Measurements from ENCODE around the gene ADAM19. TPM values are rescaled to one million over a fixed set of nuclear protein-coding genes. Genes with fewer than 3 reads are reported as not detected.
A peak's percentile ranks its signal among the peaks of the same experiment; 100 is the strongest.

ADAM19 gene
- total RNA-seq, 2 donors from 2014 or later: 130 to 140 TPM

GRCh38 chr5:157549954-157550549 lies 25.5 kb downstream of the ADAM19 start:
- H3K9me3 ChIP-seq (ENCODE audit: control insufficient read depth, low read length, poor library complexity, severe bottlenecking): no peaks in the 10 kb centered on the region
- no peak for DNase-seq
- Mint-ChIP-seq H3K36me3 (ENCODE audit: low read depth) (peaks cover 18% of the 10 kb centered on the region), H3K27me3 (no peaks in the 10 kb centered on the region), H3K4me3 (peak overlapping the region; percentile 85), H3K4me1 (peaks cover 71% of the 10 kb centered on the region), H3K27ac (peak overlapping the region; percentile 98)
- no peak for ATAC-seq

GRCh38 chr5:157549283-157549629 lies 26.3 kb downstream of the ADAM19 start:
- no peaks in the 10 kb centered on the region for H3K27me3 Mint-ChIP-seq
- peaks cover 71% of the 10 kb centered on the region for H3K4me1 Mint-ChIP-seq
- no peaks in the 10 kb centered on the region for H3K9me3 ChIP-seq (ENCODE audit: control insufficient read depth, low read length, poor library complexity, severe bottlenecking)
- H3K36me3 Mint-ChIP-seq (ENCODE audit: low read depth): peaks cover 18% of the 10 kb centered on the region
- DNase-seq: no peak
- H3K4me3 Mint-ChIP-seq: peak overlapping the region; percentile 85
- peak overlapping the region; percentile 98 for H3K27ac Mint-ChIP-seq
- ATAC-seq: no peak

- no peaks in the 10 kb centered on the region for H3K27me3 Mint-ChIP-seq
- ATAC-seq (no peak), DNase-seq (no peak)
- H3K27ac Mint-ChIP-seq: peak overlapping the region; percentile 98
- peaks cover 18% of the 10 kb centered on the region for H3K36me3 Mint-ChIP-seq (ENCODE audit: low read depth)
- H3K4me1 Mint-ChIP-seq: peaks cover 72% of the 10 kb centered on the region
- no peaks in the 10 kb centered on the region for H3K9me3 ChIP-seq (ENCODE audit: control insufficient read depth, low read length, poor library complexity, severe bottlenecking)
- peak overlapping the region; percentile 85 for H3K4me3 Mint-ChIP-seq
Observed at GRCh38 chr5:157548513-157549282, 26.9 kb downstream of the ADAM19 start.

GRCh38 chr5:157547941-157548512 lies 27.5 kb downstream of the ADAM19 start:
- peak overlapping the region; percentile 98 for H3K27ac Mint-ChIP-seq
- peak overlapping the region; percentile 85 for H3K4me3 Mint-ChIP-seq
- H3K27me3 Mint-ChIP-seq: no peaks in the 10 kb centered on the region
- peaks cover 79% of the 10 kb centered on the region for H3K4me1 Mint-ChIP-seq
- H3K9me3 ChIP-seq (ENCODE audit: control insufficient read depth, low read length, poor library complexity, severe bottlenecking): no peaks in the 10 kb centered on the region
- ATAC-seq (no peak), DNase-seq (no peak)
- H3K36me3 Mint-ChIP-seq (ENCODE audit: low read depth): peaks cover 18% of the 10 kb centered on the region

- peak overlapping the region; percentile 90 for H3K4me3 Mint-ChIP-seq
- H3K27ac Mint-ChIP-seq: peak overlapping the region; percentile 98
Observed at GRCh38 chr5:157546456-157547100, 29.0 kb downstream of the ADAM19 start.

GRCh38 chr5:157545610-157546310 lies 29.8 kb downstream of the ADAM19 start:
- Mint-ChIP-seq H3K36me3 (ENCODE audit: low read depth) (peaks cover 15% of the 10 kb centered on the region), H3K4me3 (peak overlapping the region; percentile 90), H3K4me1 (peaks cover 89% of the 10 kb centered on the region), H3K27me3 (no peaks in the 10 kb centered on the region), H3K27ac (peak overlapping the region; percentile 98)
- ATAC-seq (no peak), DNase-seq (no peak)
- H3K9me3 ChIP-seq (ENCODE audit: control insufficient read depth, low read length, poor library complexity, severe bottlenecking): no peaks in the 10 kb centered on the region

More at GRCh38 chr5:157546456-157547100, 29.0 kb downstream of the ADAM19 start:
- Mint-ChIP-seq H3K36me3 (ENCODE audit: low read depth) (peaks cover 15% of the 10 kb centered on the region), H3K4me1 (peaks cover 83% of the 10 kb centered on the region), H3K27me3 (no peaks in the 10 kb centered on the region)
- ATAC-seq: no peak
- no peaks in the 10 kb centered on the region for H3K9me3 ChIP-seq (ENCODE audit: control insufficient read depth, low read length, poor library complexity, severe bottlenecking)
- no peak for DNase-seq

GRCh38 chr5:157544623-157544989 lies 31.0 kb downstream of the ADAM19 start:
- DNase-seq (no peak), ATAC-seq (peak; percentile 66)
- H3K27me3 Mint-ChIP-seq: no peaks in the 10 kb centered on the region
- H3K4me3 Mint-ChIP-seq: peak overlapping the region; percentile 90
- peak overlapping the region; percentile 98 for H3K27ac Mint-ChIP-seq
- no peaks in the 10 kb centered on the region for H3K9me3 ChIP-seq (ENCODE audit: control insufficient read depth, low read length, poor library complexity, severe bottlenecking)
- peaks cover 87% of the 10 kb centered on the region for H3K4me1 Mint-ChIP-seq
- peaks cover 15% of the 10 kb centered on the region for H3K36me3 Mint-ChIP-seq (ENCODE audit: low read depth)

- Mint-ChIP-seq H3K36me3 (ENCODE audit: low read depth) (peaks cover 11% of the 10 kb centered on the region), H3K27me3 (no peaks in the 10 kb centered on the region), H3K4me1 (peaks cover 87% of the 10 kb centered on the region), H3K4me3 (peak overlapping the region; percentile 90), H3K27ac (peak overlapping the region; percentile 98)
- peak; percentile 29 for ATAC-seq
- H3K9me3 ChIP-seq (ENCODE audit: control insufficient read depth, low read length, poor library complexity, severe bottlenecking): no peaks in the 10 kb centered on the region
- DNase-seq: no peak
Observed at GRCh38 chr5:157543825-157544622, 31.6 kb downstream of the ADAM19 start.

GRCh38 chr5:157542282-157543000 lies 33.1 kb downstream of the ADAM19 start:
- Mint-ChIP-seq H3K27me3 (no peaks in the 10 kb centered on the region), H3K27ac (peak overlapping the region; percentile 98), H3K4me3 (no peak overlapping the region), H3K36me3 (ENCODE audit: low read depth) (peaks cover 3% of the 10 kb centered on the region), H3K4me1 (peaks cover 76% of the 10 kb centered on the region)
- DNase-seq (no peak), ATAC-seq (no peak)
- H3K9me3 ChIP-seq (ENCODE audit: control insufficient read depth, low read length, poor library complexity, severe bottlenecking): no peaks in the 10 kb centered on the region

GRCh38 chr5:157541447-157542118 lies 34.0 kb downstream of the ADAM19 start:
- Mint-ChIP-seq H3K4me3 (peak overlapping the region; percentile 88), H3K36me3 (ENCODE audit: low read depth) (peaks cover 2% of the 10 kb centered on the region), H3K27ac (peak overlapping the region; percentile 98), H3K4me1 (peaks cover 80% of the 10 kb centered on the region), H3K27me3 (no peaks in the 10 kb centered on the region)
- H3K9me3 ChIP-seq (ENCODE audit: control insufficient read depth, low read length, poor library complexity, severe bottlenecking): no peaks in the 10 kb centered on the region
- DNase-seq (no peak), ATAC-seq (peak; percentile 63)

GRCh38 chr5:157540707-157541446 lies 34.7 kb downstream of the ADAM19 start:
- H3K27me3 Mint-ChIP-seq: no peaks in the 10 kb centered on the region
- no peaks in the 10 kb centered on the region for H3K36me3 Mint-ChIP-seq (ENCODE audit: low read depth)
- ATAC-seq (peak; percentile 60), DNase-seq (peak in 1 of 3 donors; percentile 18)
- H3K4me1 Mint-ChIP-seq: peaks cover 74% of the 10 kb centered on the region
- peak overlapping the region; percentile 88 for H3K4me3 Mint-ChIP-seq
- no peaks in the 10 kb centered on the region for H3K9me3 ChIP-seq (ENCODE audit: control insufficient read depth, low read length, poor library complexity, severe bottlenecking)
- H3K27ac Mint-ChIP-seq: peak overlapping the region; percentile 98
